ENCODE data around the gene CAMKK2. TPM values are rescaled to one million over a fixed set of nuclear protein-coding genes. Genes with fewer than 3 reads are reported as not detected.

The CAMKK2 gene
- total and polyA plus RNA-seq, 2 of the 4 experiments (the other 2 are of a cell fraction): 15.2 to 24.7 TPM

DNA sequence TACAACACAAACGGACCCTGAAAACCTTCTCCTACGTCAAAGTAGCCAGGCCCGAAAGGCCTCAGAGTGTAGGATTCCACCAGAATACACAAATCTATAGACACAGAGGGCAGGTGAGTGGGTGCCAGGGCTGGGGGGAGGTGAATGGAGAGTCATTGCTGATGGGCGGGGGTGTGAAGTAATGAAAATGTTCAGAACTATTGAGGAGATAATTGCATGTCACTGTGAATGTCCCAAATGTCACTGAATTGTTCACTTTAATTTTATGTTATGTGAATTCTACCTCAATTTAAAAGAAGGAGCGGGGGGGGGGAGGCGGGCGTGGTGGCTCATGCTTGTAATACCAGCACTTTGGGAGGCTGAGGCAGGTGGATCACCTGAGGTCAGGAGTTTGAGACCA, 50.6 kb downstream of the CAMKK2 start:
- no peak overlapping the region for H2BK15ac ChIP-seq (ENCODE audit: low read depth, low read length)
- no peaks in the 10 kb centered on the region for H3K9me3 ChIP-seq (ENCODE audit: control insufficient read depth, insufficient read depth, low read length)
- H4K8ac ChIP-seq (ENCODE audit: low read depth in 2 of 2, low read length in 2 of 2): no peak overlapping the region
- ATAC-seq (ENCODE audit: low read depth) (no peak), DNase-seq (no peak)
- no peak overlapping the region for H3K56ac ChIP-seq (ENCODE audit: extremely low read depth, insufficient read depth, low read length)
- ChIA-PET POLR2A (ENCODE audit: unreplicated experiment) (no interaction called here), CTCF (no interaction called here)
- H2BK120ac ChIP-seq (ENCODE audit: low read depth, low read length): no peak overlapping the region
- no peaks in the 10 kb centered on the region for H3K79me1 ChIP-seq (ENCODE audit: low read depth in 1 of 2, low read length in 2 of 2)
- no peak overlapping the region for H3K4ac ChIP-seq (ENCODE audit: low read depth, low read length)
- H2AFZ ChIP-seq (replicated peaks; ENCODE audit: low read length, poor library complexity): no peak overlapping the region
- no peaks in the 10 kb centered on the region; the same call in 1 of the 2 replicates for H3K9me1 ChIP-seq (ENCODE audit: insufficient read depth, low read length)
- H2BK5ac ChIP-seq (ENCODE audit: low read depth, low read length, poor library complexity, severe bottlenecking): no peak overlapping the region
- intact Hi-C loops (cut with micrococcal nuclease) (no loop called here), dilution Hi-C loops (cut with HindIII; ENCODE audit: low sequenced_read_pairs, unreplicated experiment) (no loop called here), in situ Hi-C loops (cut with MboI; ENCODE audit: low sequenced_read_pairs) (no loop called here)
- no CpG with 5 or more reads among the region's 7 CpGs for WGBS, 2 experiments (ENCODE audit: extremely low coverage in 2 of 2, insufficient read length in 1 of 2)
- H3K36me3 ChIP-seq (ENCODE audit: control insufficient read depth, insufficient read depth, low read length): peaks cover 52% of the 10 kb centered on the region
- no peak overlapping the region for H3K4me3 ChIP-seq (ENCODE audit: insufficient read depth, low read depth, low read length)
- no peaks in the 10 kb centered on the region for H3K4me1 ChIP-seq (ENCODE audit: control insufficient read depth, insufficient read depth, low read length)
- H4K5ac ChIP-seq (ENCODE audit: low read depth, low read length): no peak overlapping the region
- no peak overlapping the region for H3K23ac ChIP-seq (ENCODE audit: low read depth, low read length)
- no peak overlapping the region for H3K18ac ChIP-seq (ENCODE audit: low read depth, low read length)
- no peak overlapping the region for H2AK9ac ChIP-seq (replicated peaks; ENCODE audit: low read depth, low read length, poor library complexity)
- H3K27me3 ChIP-seq (ENCODE audit: control insufficient read depth, insufficient read depth, low read length): no peaks in the 10 kb centered on the region
- H3K4me2 ChIP-seq (ENCODE audit: low read depth, low read length): no peak overlapping the region
- H4K20me1 ChIP-seq (ENCODE audit: insufficient read depth, low read length): peaks cover 3% of the 10 kb centered on the region; the same call in 1 of the 2 replicates
- H3K14ac ChIP-seq (replicated peaks; ENCODE audit: low read depth, low read length): no peak overlapping the region
- TF ChIP-seq RAD21 (IDR thresholded peaks at IDR 0.05; ENCODE audit: low read length) (no peak), BHLHE40 (IDR thresholded peaks at IDR 0.05; ENCODE audit: low read depth, low read length) (no peak), POLR2A (IDR thresholded peaks at IDR 0.05; ENCODE audit: low read depth, low read length) (no peak), CHD1 (IDR thresholded peaks at IDR 0.05; ENCODE audit: low read depth, low read length) (no peak), NFE2L2 (IDR thresholded peaks at IDR 0.05; ENCODE audit: low read depth, low read length) (no peak), ELK1 (IDR thresholded peaks at IDR 0.05; ENCODE audit: borderline replicate concordance, low read depth, low read length) (no peak), MAFK (IDR thresholded peaks at IDR 0.05; ENCODE audit: low read depth, low read length) (no peak), RFX5 (IDR thresholded peaks at IDR 0.05; ENCODE audit: low read depth, low read length) (no peak), FOS (IDR thresholded peaks at IDR 0.05; ENCODE audit: low read depth, low read length) (no peak), RCOR1 (IDR thresholded peaks at IDR 0.05; ENCODE audit: insufficient replicate concordance, low read length) (no peak), MXI1 (IDR thresholded peaks at IDR 0.05; ENCODE audit: borderline replicate concordance, low read depth, low read length) (no peak), SMC3 (IDR thresholded peaks at IDR 0.05; ENCODE audit: low read depth, low read length) (no peak), CEBPB (IDR thresholded peaks at IDR 0.05; ENCODE audit: low read depth, low read length) (no peak)
- TF ChIP-seq, protein P1, sequence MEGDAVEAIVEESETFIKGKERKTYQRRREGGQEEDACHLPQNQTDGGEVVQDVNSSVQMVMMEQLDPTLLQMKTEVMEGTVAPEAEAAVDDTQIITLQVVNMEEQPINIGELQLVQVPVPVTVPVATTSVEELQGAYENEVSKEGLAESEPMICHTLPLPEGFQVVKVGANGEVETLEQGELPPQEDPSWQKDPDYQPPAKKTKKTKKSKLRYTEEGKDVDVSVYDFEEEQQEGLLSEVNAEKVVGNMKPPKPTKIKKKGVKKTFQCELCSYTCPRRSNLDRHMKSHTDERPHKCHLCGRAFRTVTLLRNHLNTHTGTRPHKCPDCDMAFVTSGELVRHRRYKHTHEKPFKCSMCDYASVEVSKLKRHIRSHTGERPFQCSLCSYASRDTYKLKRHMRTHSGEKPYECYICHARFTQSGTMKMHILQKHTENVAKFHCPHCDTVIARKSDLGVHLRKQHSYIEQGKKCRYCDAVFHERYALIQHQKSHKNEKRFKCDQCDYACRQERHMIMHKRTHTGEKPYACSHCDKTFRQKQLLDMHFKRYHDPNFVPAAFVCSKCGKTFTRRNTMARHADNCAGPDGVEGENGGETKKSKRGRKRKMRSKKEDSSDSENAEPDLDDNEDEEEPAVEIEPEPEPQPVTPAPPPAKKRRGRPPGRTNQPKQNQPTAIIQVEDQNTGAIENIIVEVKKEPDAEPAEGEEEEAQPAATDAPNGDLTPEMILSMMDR (conservative IDR thresholded peaks at IDR 0.05; ENCODE audit: low read depth, low read length): no peak
- TF ChIP-seq, protein P2, sequence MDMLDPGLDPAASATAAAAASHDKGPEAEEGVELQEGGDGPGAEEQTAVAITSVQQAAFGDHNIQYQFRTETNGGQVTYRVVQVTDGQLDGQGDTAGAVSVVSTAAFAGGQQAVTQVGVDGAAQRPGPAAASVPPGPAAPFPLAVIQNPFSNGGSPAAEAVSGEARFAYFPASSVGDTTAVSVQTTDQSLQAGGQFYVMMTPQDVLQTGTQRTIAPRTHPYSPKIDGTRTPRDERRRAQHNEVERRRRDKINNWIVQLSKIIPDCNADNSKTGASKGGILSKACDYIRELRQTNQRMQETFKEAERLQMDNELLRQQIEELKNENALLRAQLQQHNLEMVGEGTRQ (IDR thresholded peaks at IDR 0.05; ENCODE audit: low read depth, low read length): no peak
- H2AK5ac ChIP-seq (ENCODE audit: low read depth, low read length): no peak overlapping the region
- no peak overlapping the region for H4K91ac ChIP-seq (ENCODE audit: insufficient read depth, low read depth, low read length)
- H2BK20ac ChIP-seq (ENCODE audit: low read depth, low read length): no peak overlapping the region
- no peak overlapping the region for H3K27ac ChIP-seq (ENCODE audit: insufficient read depth, low read length)
- no peak overlapping the region for H3K9ac ChIP-seq (ENCODE audit: low read depth, low read length)
- no TSS peak for BruUV-seq (replicated peaks)
